Activated naive CD8-positive, alpha-beta T cell (primary cell): Measurements from ENCODE around the gene PLA2G5.

Experiments used
- H3K27ac Mint-ChIP-seq: one replicate; pipeline ENCODE4 v1.8.0; 2021; ENCODE audit warnings: mixed read lengths
- H3K27me3 Mint-ChIP-seq: one replicate; pipeline ENCODE4 v1.8.0; 2021; ENCODE audit warnings: mixed read lengths
- H3K36me3 Mint-ChIP-seq: one replicate; pipeline ENCODE4 v1.8.0; 2021; ENCODE audit warnings: mixed read lengths
- H3K4me1 Mint-ChIP-seq: one replicate; pipeline ENCODE4 v1.8.0; 2021; ENCODE audit warnings: low read depth, mixed read lengths
- H3K4me3 Mint-ChIP-seq: one replicate; pipeline ENCODE4 v1.8.0; 2021; ENCODE audit warnings: mild to moderate bottlenecking, mixed read lengths
- H3K9me3 Mint-ChIP-seq: one replicate; pipeline ENCODE4 v1.8.0; 2021; ENCODE audit warnings: low read depth, mixed read lengths

The PLA2G5 gene

GRCh38 chr1:20093940-20094391, 24.0 kb downstream of the PLA2G5 start:
- H3K27ac Mint-ChIP-seq, result no peak overlapping the region
- H3K9me3 Mint-ChIP-seq, result no peaks in the 10 kb centered on the region
- H3K4me1 Mint-ChIP-seq, result no peaks in the 10 kb centered on the region
- no peaks in the 10 kb centered on the region for H3K36me3 Mint-ChIP-seq
- no peak overlapping the region for H3K4me3 Mint-ChIP-seq
- H3K27me3 Mint-ChIP-seq, result peaks cover 6% of the 10 kb centered on the region

GRCh38 chr1:20095564-20096434, 25.8 kb downstream of the PLA2G5 start:
- Mint-ChIP-seq H3K36me3 (no peaks in the 10 kb centered on the region), H3K27me3 (peaks cover 6% of the 10 kb centered on the region), H3K27ac (no peak overlapping the region), H3K4me1 (no peaks in the 10 kb centered on the region), H3K9me3 (no peaks in the 10 kb centered on the region), H3K4me3 (no peak overlapping the region)

- no peak overlapping the region for H3K4me3 Mint-ChIP-seq
- H3K27ac Mint-ChIP-seq, result no peak overlapping the region
- H3K4me1 Mint-ChIP-seq, result no peaks in the 10 kb centered on the region
- no peaks in the 10 kb centered on the region for H3K9me3 Mint-ChIP-seq
- peaks cover 8% of the 10 kb centered on the region for H3K27me3 Mint-ChIP-seq
- no peaks in the 10 kb centered on the region for H3K36me3 Mint-ChIP-seq
Measured at GRCh38 chr1:20096840-20097447, 26.9 kb downstream of the PLA2G5 start.

GRCh38 chr1:20099533-20099932, 29.5 kb downstream of the PLA2G5 start:
- Mint-ChIP-seq H3K4me1 (no peaks in the 10 kb centered on the region), H3K9me3 (no peaks in the 10 kb centered on the region), H3K4me3 (no peak overlapping the region), H3K27me3 (peaks cover 5% of the 10 kb centered on the region), H3K27ac (no peak overlapping the region), H3K36me3 (no peaks in the 10 kb centered on the region)

- Mint-ChIP-seq H3K27ac (no peak overlapping the region), H3K36me3 (no peaks in the 10 kb centered on the region), H3K4me3 (no peak overlapping the region), H3K27me3 (peaks cover 3% of the 10 kb centered on the region), H3K4me1 (no peaks in the 10 kb centered on the region), H3K9me3 (no peaks in the 10 kb centered on the region)
Measured at GRCh38 chr1:20100632-20101355, 30.8 kb downstream of the PLA2G5 start.

GRCh38 chr1:20102875-20103274, 32.9 kb downstream of the PLA2G5 start:
- H3K27me3 Mint-ChIP-seq, result peaks cover 3% of the 10 kb centered on the region

GRCh38 chr1:20105856-20106255, 35.9 kb downstream of the PLA2G5 start:
- Mint-ChIP-seq H3K36me3 (no peaks in the 10 kb centered on the region), H3K27ac (no peak overlapping the region), H3K4me1 (no peaks in the 10 kb centered on the region), H3K9me3 (no peaks in the 10 kb centered on the region), H3K4me3 (no peak overlapping the region), H3K27me3 (peaks cover 7% of the 10 kb centered on the region)

More at GRCh38 chr1:20102875-20103274, 32.9 kb downstream of the PLA2G5 start:
- H3K27ac Mint-ChIP-seq, result no peak overlapping the region
- H3K4me1 Mint-ChIP-seq, result no peaks in the 10 kb centered on the region
- no peaks in the 10 kb centered on the region for H3K9me3 Mint-ChIP-seq
- H3K36me3 Mint-ChIP-seq, result no peaks in the 10 kb centered on the region
- H3K4me3 Mint-ChIP-seq, result no peak overlapping the region

- no peaks in the 10 kb centered on the region for H3K36me3 Mint-ChIP-seq
- no peak overlapping the region for H3K27ac Mint-ChIP-seq
- peaks cover 5% of the 10 kb centered on the region for H3K27me3 Mint-ChIP-seq
- H3K4me1 Mint-ChIP-seq, result no peaks in the 10 kb centered on the region
- H3K4me3 Mint-ChIP-seq, result no peak overlapping the region
- no peaks in the 10 kb centered on the region for H3K9me3 Mint-ChIP-seq
Measured at GRCh38 chr1:20107351-20107750, 37.4 kb downstream of the PLA2G5 start.

GRCh38 chr1:20107796-20108195, 37.8 kb downstream of the PLA2G5 start:
- no peak overlapping the region for H3K27ac Mint-ChIP-seq
- no peaks in the 10 kb centered on the region for H3K9me3 Mint-ChIP-seq
- H3K4me1 Mint-ChIP-seq, result no peaks in the 10 kb centered on the region
- H3K27me3 Mint-ChIP-seq, result peaks cover 5% of the 10 kb centered on the region
- H3K36me3 Mint-ChIP-seq, result no peaks in the 10 kb centered on the region
- H3K4me3 Mint-ChIP-seq, result no peak overlapping the region

GRCh38 chr1:20108366-20109123, 38.6 kb downstream of the PLA2G5 start:
- Mint-ChIP-seq H3K27me3 (peaks cover 6% of the 10 kb centered on the region), H3K36me3 (no peaks in the 10 kb centered on the region), H3K4me3 (no peak overlapping the region), H3K27ac (no peak overlapping the region), H3K4me1 (no peaks in the 10 kb centered on the region), H3K9me3 (no peaks in the 10 kb centered on the region)

GRCh38 chr1:20109223-20109856, 39.3 kb downstream of the PLA2G5 start:
- no peak overlapping the region for H3K27ac Mint-ChIP-seq
- H3K4me3 Mint-ChIP-seq, result no peak overlapping the region
- H3K4me1 Mint-ChIP-seq, result no peaks in the 10 kb centered on the region
- H3K9me3 Mint-ChIP-seq, result no peaks in the 10 kb centered on the region
- H3K27me3 Mint-ChIP-seq, result peaks cover 8% of the 10 kb centered on the region
- no peaks in the 10 kb centered on the region for H3K36me3 Mint-ChIP-seq

- peaks cover 9% of the 10 kb centered on the region for H3K27me3 Mint-ChIP-seq
- no peak overlapping the region for H3K27ac Mint-ChIP-seq
- H3K9me3 Mint-ChIP-seq, result no peaks in the 10 kb centered on the region
- H3K4me1 Mint-ChIP-seq, result no peaks in the 10 kb centered on the region
- H3K36me3 Mint-ChIP-seq, result no peaks in the 10 kb centered on the region
- no peak overlapping the region for H3K4me3 Mint-ChIP-seq
Measured at GRCh38 chr1:20110679-20111078, 40.7 kb downstream of the PLA2G5 start.

GRCh38 chr1:20111452-20111851, 41.5 kb downstream of the PLA2G5 start:
- H3K27ac Mint-ChIP-seq, result no peak overlapping the region
- peaks cover 11% of the 10 kb centered on the region for H3K27me3 Mint-ChIP-seq
- no peak overlapping the region for H3K4me3 Mint-ChIP-seq
- no peaks in the 10 kb centered on the region for H3K4me1 Mint-ChIP-seq
- H3K9me3 Mint-ChIP-seq, result no peaks in the 10 kb centered on the region
- no peaks in the 10 kb centered on the region for H3K36me3 Mint-ChIP-seq

- Mint-ChIP-seq H3K27ac (no peak overlapping the region), H3K27me3 (peaks cover 11% of the 10 kb centered on the region), H3K4me3 (no peak overlapping the region)
Measured at GRCh38 chr1:20112279-20113000, 42.4 kb downstream of the PLA2G5 start.

More at GRCh38 chr1:20112279-20113000, 42.4 kb downstream of the PLA2G5 start:
- Mint-ChIP-seq H3K4me1 (no peaks in the 10 kb centered on the region), H3K9me3 (no peaks in the 10 kb centered on the region), H3K36me3 (no peaks in the 10 kb centered on the region)
